Raji (cell line): ENCODE data around the gene FAM151B.

Experiments used
- POLR2A ChIP-seq: IDR thresholded peaks from 2 replicates; pipeline ENCODE4 v1.6.1; 2011; ENCODE audit warnings: low read depth, low read length, control low read depth; ENCODE audit not compliant: insufficient read depth

The FAM151B gene

GRCh38 chr5:80491296-80491695 lies 3.4 kb downstream of the FAM151B start:
- no peak for TF ChIP-seq POLR2A

GRCh38 chr5:80492741-80493140 lies 4.8 kb downstream of the FAM151B start:
- no peak for TF ChIP-seq POLR2A

- TF ChIP-seq POLR2A = no peak
Observed at GRCh38 chr5:80495891-80496290, 8.0 kb downstream of the FAM151B start.

GRCh38 chr5:80502800-80503199 lies 14.9 kb downstream of the FAM151B start:
- TF ChIP-seq POLR2A = no peak

- TF ChIP-seq POLR2A = no peak
Observed at GRCh38 chr5:80503641-80504040, 15.7 kb downstream of the FAM151B start.

- no peak for TF ChIP-seq POLR2A
Observed at GRCh38 chr5:80504833-80505232, 16.9 kb downstream of the FAM151B start.

GRCh38 chr5:80507663-80508062 lies 19.8 kb downstream of the FAM151B start:
- TF ChIP-seq POLR2A = no peak

GRCh38 chr5:80508844-80509243 lies 20.9 kb downstream of the FAM151B start:
- TF ChIP-seq POLR2A = no peak

GRCh38 chr5:80509362-80509761 lies 21.5 kb downstream of the FAM151B start:
- TF ChIP-seq POLR2A = no peak

- TF ChIP-seq POLR2A = no peak
Observed at GRCh38 chr5:80516826-80517225, 28.9 kb downstream of the FAM151B start.

- TF ChIP-seq POLR2A = no peak
Observed at GRCh38 chr5:80540691-80541090, 52.8 kb downstream of the FAM151B start.

GRCh38 chr5:80541392-80541791 lies 53.5 kb downstream of the FAM151B start:
- no peak for TF ChIP-seq POLR2A

- TF ChIP-seq POLR2A = no peak
Observed at GRCh38 chr5:80554646-80555045, 66.7 kb downstream of the FAM151B start.

GRCh38 chr5:80555099-80555498 lies 67.2 kb downstream of the FAM151B start:
- TF ChIP-seq POLR2A = no peak

GRCh38 chr5:80559244-80559643 lies 71.3 kb downstream of the FAM151B start:
- no peak for TF ChIP-seq POLR2A

- TF ChIP-seq POLR2A = no peak
Observed at GRCh38 chr5:80565330-80565729, 77.4 kb downstream of the FAM151B start.

GRCh38 chr5:80566711-80567259 lies 78.9 kb downstream of the FAM151B start:
- no peak for TF ChIP-seq POLR2A
